Heart left ventricle (tissue), 13 donors: Measurements from ENCODE around the gene GATAD2B.

ENCODE experiments used
- CTCF ChIP-seq, 12 donors: fragments of 200-600 bp; sonication (generic) in 4 of 12; IDR thresholded peaks; one replicate each; pipeline versions ENCODE4 v1.5.0 to v1.8.0; 2018 to 2022; ENCODE audit warnings: antibody characterized with exemption in 12 of 12, mild to moderate bottlenecking in 5 of 12
- POLR2A ChIP-seq, 2 donors: fragments of 450-650 bp; IDR thresholded peaks; one replicate each; pipeline ENCODE4 v1.6.1; 2017; ENCODE audit warnings: antibody characterized with exemption in 2 of 2, mild to moderate bottlenecking in 2 of 2, moderate library complexity in 2 of 2
- donor health status: ischemic (EF 13 %, LVEDD 7.1; RV severe dilation, severe dysfunction).
- donor health status: DM: no; HTN: yes; CAD: no.
- donor health status: DM: no; HTN: no; CAD: no.
- donor health status: ischemic (EF 25% LVEDD 6.9; RV normal size, moderate dysfunction).
- donor health status: ischemic (EF 25% LVEDD 5.7; RV mildly dilated, moderate dysfunction).
- donor health status: ischemic (EF 35%, LVEDD 5.7; RV mildly dilated, moderate dysfunction).
- donor health status: nonischemic (EF 11% LVEDD 7.7; RV severe dilation, severe dysfunction).
- donor health status: DM: yes; HTN: yes; CAD: no.
- donor health status: PGD.
- donor health status: ischemic (EF 29% LVEDD 5.4; RV normal size, mild dysfunction).
- donor health status: nonischemic (EF 23%, LVEDD 6.1; RV moderate dilation, normal function).

DNA sequence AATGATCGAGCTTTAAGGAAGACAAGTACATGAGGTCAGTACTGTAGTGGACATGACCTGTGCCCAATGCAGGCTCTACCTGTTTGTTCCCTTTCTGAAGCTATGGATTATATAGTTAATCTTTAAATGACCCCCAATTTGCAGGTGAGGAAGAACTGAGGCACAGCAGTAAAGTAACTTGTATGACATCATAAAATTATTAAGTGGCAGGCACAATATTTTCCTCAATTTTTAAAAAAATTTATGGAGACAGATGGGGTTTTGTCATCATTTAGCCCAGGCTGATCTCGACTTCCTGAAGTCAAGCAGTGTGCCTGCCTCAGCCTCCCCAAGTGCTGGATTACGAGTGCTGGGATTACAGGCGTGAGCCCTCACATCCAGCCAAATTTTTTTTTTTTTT, 3.6 kb upstream of the GATAD2B start:
- TF ChIP-seq CTCF (IDR thresholded peaks at IDR 0.05) (no peak), POLR2A (IDR thresholded peaks at IDR 0.05) (no peak)
